Naive B cell (primary cell): ENCODE results near the gene C1QTNF12. TPM values are rescaled to one million over a fixed set of nuclear protein-coding genes. Genes with fewer than 3 reads are reported as not detected.

Experiments used
- ATAC-seq, 2 donors: fragments of 150-1000 bp; cut with Tn5 transposase; 2 replicates each; pipeline ENCODE4 v1.10.0; 2021; ENCODE audit warnings: low read depth in 2 of 2, mild to moderate bottlenecking in 2 of 2, moderate library complexity in 2 of 2
- DNase-seq: peaks from one replicate; pipeline ENCODE4 v3.0.0; 2022
- H3K27ac Mint-ChIP-seq, 6 donors: one replicate each; pipeline ENCODE4 v1.8.0; 2020 to 2022; ENCODE audit warnings: mild to moderate bottlenecking in 6 of 6, mixed read lengths in 6 of 6, moderate library complexity in 5 of 6, inconsistent platforms in 2 of 6
- H3K27me3 Mint-ChIP-seq, 3 donors: one replicate each; pipeline ENCODE4 v1.8.0; 2021 to 2022; ENCODE audit warnings: mixed read lengths in 3 of 3, mild to moderate bottlenecking in 1 of 3
- H3K36me3 Mint-ChIP-seq, 2 donors: one replicate each; pipeline ENCODE4 v1.8.0; 2020 to 2022; ENCODE audit warnings: mixed read lengths in 2 of 2, inconsistent platforms in 1 of 2, mild to moderate bottlenecking in 1 of 2
- H3K4me1 Mint-ChIP-seq, 3 donors: one replicate each; pipeline ENCODE4 v1.8.0; 2020 to 2022; ENCODE audit warnings: mixed read lengths in 3 of 3, inconsistent platforms in 1 of 3, mild to moderate bottlenecking in 1 of 3, moderate library complexity in 1 of 3
- H3K4me3 Mint-ChIP-seq, 8 donors: one replicate each; pipeline ENCODE4 v1.8.0; 2020 to 2022; ENCODE audit warnings: mild to moderate bottlenecking in 8 of 8, mixed read lengths in 8 of 8, moderate library complexity in 8 of 8, inconsistent platforms in 2 of 8
- H3K9me3 Mint-ChIP-seq, 7 donors: one replicate each; pipeline ENCODE4 v1.8.0; 2020 to 2022; ENCODE audit warnings: mixed read lengths in 7 of 7, mild to moderate bottlenecking in 5 of 7, inconsistent platforms in 2 of 7, moderate library complexity in 1 of 7
- polyA plus RNA-seq, 6 donors: library from polyadenylated mRNA; unstranded; fragments of 300-500 nt; fragmentation: Illumina TruSeq; gene quantifications; one replicate each; pipeline ENCODE4 v1.2.3, GENCODE V29; 2021; ENCODE audit warnings: low read depth in 6 of 6

Gene C1QTNF12
- polyA plus RNA-seq, 6 donors from 2014 or later, result not detected

DNA sequence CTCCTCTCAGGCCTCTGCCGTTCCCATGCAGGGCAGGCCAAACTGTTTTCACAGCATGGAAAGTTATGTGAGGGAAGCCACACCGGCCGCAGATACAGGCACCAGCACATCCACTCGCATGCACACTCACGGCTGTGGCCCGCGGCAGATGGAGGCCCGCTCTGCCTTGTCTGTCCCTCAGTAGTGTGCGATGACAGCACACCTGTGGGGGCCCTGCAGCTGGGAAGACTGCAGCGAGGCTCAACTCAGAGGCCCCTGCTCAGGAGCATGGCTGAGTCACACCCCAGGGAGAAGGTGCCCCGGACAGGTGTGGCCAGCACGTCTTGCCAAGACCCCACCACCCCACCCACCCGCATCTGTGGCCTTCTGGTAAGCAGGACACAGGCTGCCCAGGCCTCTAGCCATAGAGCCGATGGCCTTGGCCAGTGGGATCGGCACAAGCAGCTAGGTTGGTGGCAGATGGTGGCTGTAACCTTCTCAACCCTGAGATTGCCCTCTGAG is 28.5 kb upstream of the C1QTNF12 start:
- Mint-ChIP-seq H3K4me1 (peaks cover 29 to 31% (median 31%) of the 10 kb centered on the region in 3 donors), H3K27ac (peak overlapping the region in 3 of 6 donors; percentile 82 to 88 (median 84)), H3K36me3 (no peaks in the 10 kb centered on the region), H3K4me3 (peak overlapping the region; percentile 57 to 87 (median 78)), H3K27me3 (no peaks in the 10 kb centered on the region), H3K9me3 (no peaks in the 10 kb centered on the region)
- DNase-seq (no peak), ATAC-seq (no peak)

- no peak for DNase-seq
- no peaks in the 10 kb centered on the region for H3K27me3 Mint-ChIP-seq
- H3K9me3 Mint-ChIP-seq, result no peaks in the 10 kb centered on the region
Observed at GRCh38 chr1:1274299-1274930, 27.9 kb upstream of the C1QTNF12 start.

GRCh38 chr1:1273512-1274298 is 27.2 kb upstream of the C1QTNF12 start, which contains the start of gene UBE2J2:
UBE2J2 (minus strand) TSS chr1:1273854; CDS start chr1:1267992, 5,862 bp downstream.
- DNase-seq (peak; percentile 88), ATAC-seq (peak; percentile 97)
- H3K4me3 Mint-ChIP-seq, result peak within 1 kb of the TSS; percentile 81 to 95 (median 88)
- peak within 1 kb of the TSS in 5 of 6 donors; percentile 81 to 94 (median 88) for H3K27ac Mint-ChIP-seq
- no peaks in the 10 kb centered on the region for H3K27me3 Mint-ChIP-seq
- H3K4me1 Mint-ChIP-seq, result peaks cover 32 to 39% (median 37%) of the 10 kb centered on the region in 3 donors
- H3K9me3 Mint-ChIP-seq, result no peaks in the 10 kb centered on the region
- no peaks in the 10 kb centered on the region for H3K36me3 Mint-ChIP-seq

More at GRCh38 chr1:1274299-1274930, 27.9 kb upstream of the C1QTNF12 start:
- Mint-ChIP-seq H3K4me1 (peaks cover 32 to 37% (median 34%) of the 10 kb centered on the region in 3 donors), H3K4me3 (peak overlapping the region; percentile 57 to 87 (median 78)), H3K27ac (peak overlapping the region in 3 of 6 donors; percentile 82 to 88 (median 84)), H3K36me3 (no peaks in the 10 kb centered on the region)
- ATAC-seq, result no peak

GRCh38 chr1:1273209-1273511 is 26.6 kb upstream of the C1QTNF12 start:
- H3K4me1 Mint-ChIP-seq, result peaks cover 33 to 44% (median 42%) of the 10 kb centered on the region in 3 donors
- no peaks in the 10 kb centered on the region for H3K9me3 Mint-ChIP-seq

DNA sequence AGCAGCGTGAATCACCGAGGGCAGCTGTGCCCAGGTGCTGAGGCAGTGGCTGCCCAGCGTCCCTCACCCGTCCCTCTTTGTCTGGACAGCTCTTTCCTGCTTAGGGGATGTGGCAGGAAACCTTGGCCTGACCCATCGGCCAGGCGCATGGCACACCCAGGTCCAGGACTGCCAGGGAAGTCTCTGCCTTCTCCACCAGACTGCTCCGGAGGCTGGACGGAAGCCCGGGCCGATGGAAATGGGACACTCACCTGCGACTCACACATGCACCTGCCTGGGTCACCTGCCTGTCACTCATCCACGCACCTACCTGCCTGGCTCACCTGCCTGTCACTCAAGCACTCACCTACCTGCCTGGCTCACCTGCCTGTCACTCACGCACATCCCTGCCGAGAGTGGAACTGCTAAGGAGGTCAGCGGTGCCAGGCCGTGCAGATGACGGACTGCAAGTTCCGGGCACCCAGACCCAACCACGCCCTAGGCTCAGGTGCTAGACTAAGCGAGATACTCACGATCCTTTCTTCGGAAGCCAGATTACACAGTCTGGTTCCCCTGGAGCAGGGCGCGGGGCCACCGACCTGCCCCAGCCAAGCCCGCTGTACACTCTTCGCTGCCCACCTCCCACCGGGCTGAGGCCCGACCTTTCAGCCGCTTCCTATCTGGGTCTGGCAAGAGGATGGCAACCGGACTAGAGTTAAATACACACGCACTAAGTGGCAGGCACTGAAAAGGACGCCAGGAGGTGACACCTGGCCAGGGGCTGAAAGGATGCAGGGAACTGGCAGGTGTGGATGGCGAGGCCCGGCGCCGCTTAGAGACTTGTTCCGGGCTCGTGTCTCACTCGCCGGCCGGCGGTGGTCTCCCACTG is 26.1 kb upstream of the C1QTNF12 start:
- Mint-ChIP-seq H3K4me3 (peak overlapping the region; percentile 81 to 95 (median 88)), H3K36me3 (no peaks in the 10 kb centered on the region), H3K27me3 (no peaks in the 10 kb centered on the region), H3K9me3 (no peaks in the 10 kb centered on the region), H3K27ac (peak overlapping the region; percentile 25 to 94 (median 84)), H3K4me1 (peaks cover 36 to 46% (median 45%) of the 10 kb centered on the region in 3 donors)
- DNase-seq (no peak), ATAC-seq (peak in 1 of 2 donors; percentile 5)

More at GRCh38 chr1:1273209-1273511, 26.6 kb upstream of the C1QTNF12 start:
- Mint-ChIP-seq H3K4me3 (peak overlapping the region; percentile 81 to 95 (median 88)), H3K27me3 (no peaks in the 10 kb centered on the region), H3K36me3 (no peaks in the 10 kb centered on the region), H3K27ac (peak overlapping the region in 5 of 6 donors; percentile 81 to 94 (median 85))
- DNase-seq (no peak), ATAC-seq (peak in 1 of 2 donors; percentile 3)

- H3K4me3 Mint-ChIP-seq, result peak overlapping the region in 7 of 8 donors; percentile 38 to 87 (median 75)
- peaks cover 36 to 49% (median 48%) of the 10 kb centered on the region in 3 donors for H3K4me1 Mint-ChIP-seq
- ATAC-seq (no peak), DNase-seq (no peak)
- peak overlapping the region in 5 of 6 donors; percentile 12 to 91 (median 81) for H3K27ac Mint-ChIP-seq
- H3K36me3 Mint-ChIP-seq, result no peaks in the 10 kb centered on the region
- H3K27me3 Mint-ChIP-seq, result no peaks in the 10 kb centered on the region
- H3K9me3 Mint-ChIP-seq, result no peaks in the 10 kb centered on the region
Observed at GRCh38 chr1:1270813-1271212, 24.3 kb upstream of the C1QTNF12 start.

GRCh38 chr1:1268284-1268682 is 21.8 kb upstream of the C1QTNF12 start:
- ATAC-seq (no peak), DNase-seq (no peak)
- Mint-ChIP-seq H3K4me3 (peak overlapping the region in 1 of 8 donors; percentile 25), H3K27ac (no peak overlapping the region), H3K36me3 (no peaks in the 10 kb centered on the region), H3K9me3 (no peaks in the 10 kb centered on the region), H3K4me1 (peaks cover 36 to 53% (median 51%) of the 10 kb centered on the region in 3 donors), H3K27me3 (no peaks in the 10 kb centered on the region)

DNA sequence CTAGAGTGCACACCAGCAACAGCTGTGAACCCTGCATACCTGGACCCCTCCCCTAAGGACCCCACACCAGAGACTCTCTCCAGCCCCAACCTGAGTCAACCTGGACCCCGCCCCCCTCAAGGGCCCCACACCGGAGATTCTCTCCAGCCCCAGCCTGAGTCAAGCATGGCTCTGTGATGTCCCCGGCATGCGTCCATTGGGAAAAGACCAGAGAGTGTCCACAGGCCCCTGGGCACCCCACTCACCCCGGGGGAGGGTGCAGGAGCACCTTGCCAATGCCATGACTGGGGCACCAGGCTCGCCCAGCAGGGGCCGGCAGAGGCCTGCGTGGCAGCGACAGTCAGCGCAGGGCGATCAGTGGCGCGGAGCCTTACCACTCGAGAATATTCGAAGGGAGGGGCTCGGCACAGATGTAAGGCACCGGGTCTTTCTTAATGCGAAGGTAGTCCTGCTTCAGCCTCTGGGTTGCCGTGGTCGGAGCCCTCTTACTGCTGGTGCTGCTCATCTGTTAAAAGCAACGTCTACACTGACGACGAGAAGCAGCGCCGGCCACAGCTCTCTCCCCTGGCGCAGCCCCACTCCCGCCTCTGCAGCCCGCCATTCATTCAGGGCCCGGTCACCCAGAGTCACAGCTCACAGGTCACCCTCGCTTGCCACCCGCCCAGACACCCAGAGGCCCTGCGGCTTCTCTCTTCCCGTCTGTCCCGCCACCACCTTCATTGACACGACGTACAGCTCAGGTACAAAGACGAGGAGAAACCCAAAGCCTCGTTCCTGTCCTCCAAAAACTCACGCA is 21.2 kb upstream of the C1QTNF12 start:
- Mint-ChIP-seq H3K9me3 (no peaks in the 10 kb centered on the region), H3K27me3 (no peaks in the 10 kb centered on the region), H3K36me3 (no peaks in the 10 kb centered on the region), H3K4me3 (peak overlapping the region in 1 of 8 donors; percentile 21), H3K4me1 (peaks cover 33 to 51% (median 48%) of the 10 kb centered on the region in 3 donors), H3K27ac (peak overlapping the region in 1 of 6 donors; percentile 41)
- no peak for ATAC-seq
- DNase-seq, result no peak

GRCh38 chr1:1264868-1265272 is 18.3 kb upstream of the C1QTNF12 start:
- Mint-ChIP-seq H3K36me3 (peaks cover 3 to 5% of the 10 kb centered on the region in 2 donors), H3K27ac (peak overlapping the region in 1 of 6 donors; percentile 47), H3K4me1 (peaks cover 23 to 42% (median 34%) of the 10 kb centered on the region in 3 donors), H3K4me3 (no peak overlapping the region), H3K9me3 (peaks cover 0 to 1% (median 0%) of the 10 kb centered on the region in 7 donors), H3K27me3 (no peaks in the 10 kb centered on the region)
- peak in 1 of 2 donors; percentile 27 for ATAC-seq
- DNase-seq, result no peak

- no peak overlapping the region for H3K4me3 Mint-ChIP-seq
- ATAC-seq, result no peak
- peaks cover 27 to 44% (median 32%) of the 10 kb centered on the region in 3 donors for H3K4me1 Mint-ChIP-seq
- no peak for DNase-seq
- peaks cover 5 to 8% of the 10 kb centered on the region in 2 donors for H3K36me3 Mint-ChIP-seq
- H3K27me3 Mint-ChIP-seq, result no peaks in the 10 kb centered on the region
- H3K9me3 Mint-ChIP-seq, result peaks cover 0 to 1% (median 0%) of the 10 kb centered on the region in 7 donors
- no peak overlapping the region for H3K27ac Mint-ChIP-seq
Observed at GRCh38 chr1:1264026-1264425, 17.5 kb upstream of the C1QTNF12 start.

GRCh38 chr1:1262758-1263157 is 16.2 kb upstream of the C1QTNF12 start:
- Mint-ChIP-seq H3K4me3 (no peak overlapping the region), H3K36me3 (peaks cover 5 to 8% of the 10 kb centered on the region in 2 donors), H3K4me1 (peaks cover 28 to 36% (median 30%) of the 10 kb centered on the region in 3 donors), H3K27me3 (no peaks in the 10 kb centered on the region), H3K9me3 (peaks cover 0 to 1% (median 0%) of the 10 kb centered on the region in 7 donors), H3K27ac (peak overlapping the region in 3 of 6 donors; percentile 12 to 58 (median 27))
- ATAC-seq (no peak), DNase-seq (no peak)

GRCh38 chr1:1262071-1262470 is 15.5 kb upstream of the C1QTNF12 start:
- ATAC-seq, result no peak
- H3K4me1 Mint-ChIP-seq, result peaks cover 28 to 39% (median 32%) of the 10 kb centered on the region in 3 donors
- no peak for DNase-seq
- H3K4me3 Mint-ChIP-seq, result no peak overlapping the region
- H3K36me3 Mint-ChIP-seq, result peaks cover 5 to 8% of the 10 kb centered on the region in 2 donors
- H3K27ac Mint-ChIP-seq, result no peak overlapping the region
- peaks cover 0 to 3% (median 0%) of the 10 kb centered on the region in 7 donors for H3K9me3 Mint-ChIP-seq
- no peaks in the 10 kb centered on the region for H3K27me3 Mint-ChIP-seq
